Measurements from ENCODE around the gene YIPF4. TPM values are rescaled to one million over a fixed set of nuclear protein-coding genes. Genes with fewer than 3 reads are reported as not detected.
"Not testable (repeated sequence)": the region's sequence is repeated elsewhere in the genome, so short reads cannot be mapped to it uniquely, and the experiment has no call there.

The YIPF4 gene
- total and polyA plus RNA-seq, 7 donors: 10.2 to 26.4 (median 16.1) TPM

GRCh38 chr2:32357318-32358110, 79.8 kb downstream of the YIPF4 start:
- no peaks in the 10 kb centered on the region for H3K9me3 ChIP-seq
- intact Hi-C loops (cut with DNase I): loop anchor here (1.0 to 2.0 kb wide), 2 partner anchors 79 to 193 kb away; partner anchors contain the start of gene SLC30A6
- peak overlapping the region; percentile 92 to 99 (median 99) for H3K27ac ChIP-seq
- TF ChIP-seq POLR2AphosphoS5 (IDR thresholded peaks at IDR 0.05) (no peak), EP300 (IDR thresholded peaks at IDR 0.05) (no peak)
- peak; percentile 74 for DNase-seq
- H3K4me1 ChIP-seq: peaks cover 0 to 41% (median 31%) of the 10 kb centered on the region in 4 donors
- 0 to 1% methylated on average over 60 to 65 of the region's 65 CpGs for WGBS, 2 donors
- H3K27me3 ChIP-seq: no peaks in the 10 kb centered on the region
- H3K4me3 ChIP-seq: peak overlapping the region; percentile 89 to 99 (median 96)
- H3K36me3 ChIP-seq: no peaks in the 10 kb centered on the region

GRCh38 chr2:32358111-32358482, 80.4 kb downstream of the YIPF4 start:
- TF ChIP-seq CTCF (IDR thresholded peaks at IDR 0.05): no peak
- TF ChIP-seq POLR2AphosphoS5 (IDR thresholded peaks at IDR 0.05): no peak
- TF ChIP-seq EP300 (IDR thresholded peaks at IDR 0.05): no peak
- no peak for TF ChIP-seq POLR2A (IDR thresholded peaks at IDR 0.05)
- DNase-seq: peak; percentile 69
- intact Hi-C loops (cut with DNase I): no loop called here
- no peaks in the 10 kb centered on the region for H3K27me3 ChIP-seq
- no peaks in the 10 kb centered on the region for H3K36me3 ChIP-seq
- H3K4me3 ChIP-seq: peak overlapping the region; percentile 89 to 99 (median 96)
- peak overlapping the region; percentile 92 to 99 (median 99) for H3K27ac ChIP-seq
- H3K4me1 ChIP-seq: peaks cover 0 to 41% (median 31%) of the 10 kb centered on the region in 4 donors
- 1 to 6% methylated on average over 16 of the region's 16 CpGs for WGBS, 2 donors
- H3K9me3 ChIP-seq: no peaks in the 10 kb centered on the region

GRCh38 chr2:32360416-32360815, 82.7 kb downstream of the YIPF4 start:
- TF ChIP-seq POLR2A (IDR thresholded peaks at IDR 0.05): no peak
- TF ChIP-seq EP300 (IDR thresholded peaks at IDR 0.05): no peak
- TF ChIP-seq POLR2AphosphoS5 (IDR thresholded peaks at IDR 0.05): no peak
- no peak for TF ChIP-seq CTCF (IDR thresholded peaks at IDR 0.05)
- WGBS, 2 donors: 77 to 89% methylated on average over 4 of the region's 4 CpGs
- no peak for DNase-seq
- no peaks in the 10 kb centered on the region for H3K9me3 ChIP-seq
- H3K4me3 ChIP-seq: no peak overlapping the region
- H3K27me3 ChIP-seq: no peaks in the 10 kb centered on the region
- H3K4me1 ChIP-seq: peaks cover 0 to 55% (median 35%) of the 10 kb centered on the region in 4 donors
- intact Hi-C loops (cut with DNase I): no loop called here
- peak overlapping the region in 3 of 4 donors; percentile 15 to 52 (median 17) for H3K27ac ChIP-seq
- no peaks in the 10 kb centered on the region for H3K36me3 ChIP-seq

- H3K4me3 ChIP-seq; H3K36me3 ChIP-seq; H3K27me3 ChIP-seq; intact Hi-C loops (cut with DNase I); H3K9me3 ChIP-seq; DNase-seq; H3K27ac ChIP-seq: not testable (repeated sequence)
- WGBS, 2 donors: 95% methylated on average over 2 of the region's 2 CpGs
- peaks cover 0 to 70% (median 40%) of the 10 kb centered on the region in 4 donors for H3K4me1 ChIP-seq
Measured at GRCh38 chr2:32362997-32363396, 85.3 kb downstream of the YIPF4 start.

GRCh38 chr2:32363597-32363996, 85.9 kb downstream of the YIPF4 start:
- intact Hi-C loops (cut with DNase I): no loop called here
- DNase-seq: no peak
- WGBS, 2 donors: 65 to 67% methylated on average over 2 of the region's 2 CpGs
- Histone ChIP-seq H3K9me3 (no peaks in the 10 kb centered on the region), H3K4me1 (peaks cover 0 to 70% (median 40%) of the 10 kb centered on the region in 4 donors), H3K27me3 (no peaks in the 10 kb centered on the region), H3K4me3 (no peak overlapping the region), H3K27ac (no peak overlapping the region), H3K36me3 (no peaks in the 10 kb centered on the region)
- TF ChIP-seq POLR2A (IDR thresholded peaks at IDR 0.05): no peak
- no peak for TF ChIP-seq EP300 (IDR thresholded peaks at IDR 0.05)

GRCh38 chr2:32364290-32364689, 86.6 kb downstream of the YIPF4 start:
- DNase-seq; H3K36me3 ChIP-seq; H3K4me3 ChIP-seq; H3K27me3 ChIP-seq; H3K27ac ChIP-seq; H3K9me3 ChIP-seq; intact Hi-C loops (cut with DNase I): not testable (repeated sequence)
- H3K4me1 ChIP-seq: peaks cover 0 to 70% (median 36%) of the 10 kb centered on the region in 4 donors
- 80 to 91% methylated on average over 9 of the region's 9 CpGs for WGBS, 2 donors

- H3K36me3 ChIP-seq; H3K27me3 ChIP-seq; intact Hi-C loops (cut with DNase I); H3K9me3 ChIP-seq; H3K4me3 ChIP-seq; DNase-seq; H3K27ac ChIP-seq: not testable (repeated sequence)
- 96 to 98% methylated on average over 3 of the region's 3 CpGs for WGBS, 2 donors
- H3K4me1 ChIP-seq: peaks cover 0 to 65% (median 23%) of the 10 kb centered on the region in 4 donors
Measured at GRCh38 chr2:32365679-32366078, 88.0 kb downstream of the YIPF4 start.

Other genes with a start within 250 kb of the YIPF4 start
- 100 to 1,000 TPM in 1 of 4 donors, 10 to 100 TPM in 3; 67.2 to 102 (median 69.0) TPM for gene DPY30, start 238.1 kb upstream of the YIPF4 start, total RNA-seq
- 100 to 1,000 TPM in 2 of 3 donors, 10 to 100 TPM in 1; 60.6 to 133 (median 102) TPM for gene DPY30, start 238.1 kb upstream of the YIPF4 start, polyA plus RNA-seq
- 10 to 100 TPM; 12.2 to 24.2 (median 15.1) TPM for gene SPAST, start 214.3 kb upstream of the YIPF4 start, total RNA-seq
- gene SPAST, start 214.3 kb upstream of the YIPF4 start, polyA plus RNA-seq: 1 to 10 TPM; 4.6 to 6.3 (median 6.0) TPM
- 10 to 100 TPM; 16.2 to 20.6 (median 17.4) TPM for gene SLC30A6, start 112.0 kb upstream of the YIPF4 start, total RNA-seq
- gene SLC30A6, start 112.0 kb upstream of the YIPF4 start, polyA plus RNA-seq: 1 to 10 TPM; 1.8 to 8.7 (median 2.5) TPM
- gene NLRC4, start 13.0 kb upstream of the YIPF4 start, total RNA-seq: 1 to 10 TPM; 1.1 to 1.8 (median 1.7) TPM
- 1 to 10 TPM in 1 of 3 donors, under 1 TPM in 2; 0.60 to 2.3 (median 0.90) TPM for gene NLRC4, start 13.0 kb upstream of the YIPF4 start, polyA plus RNA-seq
- 100 to 1,000 TPM in 3 of 4 donors, 10 to 100 TPM in 1; 86.4 to 122 (median 110) TPM for gene BIRC6, start 79.1 kb downstream of the YIPF4 start, total RNA-seq
- 10 to 100 TPM in 2 of 3 donors, 1 to 10 TPM in 1; 9.7 to 29.8 (median 17.4) TPM for gene BIRC6, start 79.1 kb downstream of the YIPF4 start, polyA plus RNA-seq